ENCODE results near the gene CRYZ.

- TF ChIP-seq POLR2A (IDR thresholded peaks at IDR 0.05) (no peak), CTCF (IDR thresholded peaks at IDR 0.05) (no peak)
Measured at GRCh38 chr1:74717626-74718025, 15.2 kb downstream of the CRYZ start.

Data from adrenal gland (tissue), 5 donors.